ENCODE data around the gene AQP2. TPM values are rescaled to one million over a fixed set of nuclear protein-coding genes. Genes with fewer than 3 reads are reported as not detected.

The AQP2 gene
- total and polyA plus RNA-seq, 2 of the 13 experiments (the other 11 are each of a cell fraction or from before 2014, with no cell fraction given): not detected

- TF ChIP-seq ZNF333 (CRISPR knock-in tag; IDR thresholded peaks at IDR 0.05; ENCODE audit: borderline replicate concordance): no peak
- TF ChIP-seq ELF3 (CRISPR knock-in tag; IDR thresholded peaks at IDR 0.05): no peak
- no peak for TF ChIP-seq SUZ12 (IDR thresholded peaks at IDR 0.05; ENCODE audit: low read depth, low read length)
- TF ChIP-seq, protein P1, sequence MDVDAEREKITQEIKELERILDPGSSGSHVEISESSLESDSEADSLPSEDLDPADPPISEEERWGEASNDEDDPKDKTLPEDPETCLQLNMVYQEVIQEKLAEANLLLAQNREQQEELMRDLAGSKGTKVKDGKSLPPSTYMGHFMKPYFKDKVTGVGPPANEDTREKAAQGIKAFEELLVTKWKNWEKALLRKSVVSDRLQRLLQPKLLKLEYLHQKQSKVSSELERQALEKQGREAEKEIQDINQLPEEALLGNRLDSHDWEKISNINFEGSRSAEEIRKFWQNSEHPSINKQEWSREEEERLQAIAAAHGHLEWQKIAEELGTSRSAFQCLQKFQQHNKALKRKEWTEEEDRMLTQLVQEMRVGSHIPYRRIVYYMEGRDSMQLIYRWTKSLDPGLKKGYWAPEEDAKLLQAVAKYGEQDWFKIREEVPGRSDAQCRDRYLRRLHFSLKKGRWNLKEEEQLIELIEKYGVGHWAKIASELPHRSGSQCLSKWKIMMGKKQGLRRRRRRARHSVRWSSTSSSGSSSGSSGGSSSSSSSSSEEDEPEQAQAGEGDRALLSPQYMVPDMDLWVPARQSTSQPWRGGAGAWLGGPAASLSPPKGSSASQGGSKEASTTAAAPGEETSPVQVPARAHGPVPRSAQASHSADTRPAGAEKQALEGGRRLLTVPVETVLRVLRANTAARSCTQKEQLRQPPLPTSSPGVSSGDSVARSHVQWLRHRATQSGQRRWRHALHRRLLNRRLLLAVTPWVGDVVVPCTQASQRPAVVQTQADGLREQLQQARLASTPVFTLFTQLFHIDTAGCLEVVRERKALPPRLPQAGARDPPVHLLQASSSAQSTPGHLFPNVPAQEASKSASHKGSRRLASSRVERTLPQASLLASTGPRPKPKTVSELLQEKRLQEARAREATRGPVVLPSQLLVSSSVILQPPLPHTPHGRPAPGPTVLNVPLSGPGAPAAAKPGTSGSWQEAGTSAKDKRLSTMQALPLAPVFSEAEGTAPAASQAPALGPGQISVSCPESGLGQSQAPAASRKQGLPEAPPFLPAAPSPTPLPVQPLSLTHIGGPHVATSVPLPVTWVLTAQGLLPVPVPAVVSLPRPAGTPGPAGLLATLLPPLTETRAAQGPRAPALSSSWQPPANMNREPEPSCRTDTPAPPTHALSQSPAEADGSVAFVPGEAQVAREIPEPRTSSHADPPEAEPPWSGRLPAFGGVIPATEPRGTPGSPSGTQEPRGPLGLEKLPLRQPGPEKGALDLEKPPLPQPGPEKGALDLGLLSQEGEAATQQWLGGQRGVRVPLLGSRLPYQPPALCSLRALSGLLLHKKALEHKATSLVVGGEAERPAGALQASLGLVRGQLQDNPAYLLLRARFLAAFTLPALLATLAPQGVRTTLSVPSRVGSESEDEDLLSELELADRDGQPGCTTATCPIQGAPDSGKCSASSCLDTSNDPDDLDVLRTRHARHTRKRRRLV (CRISPR knock-in tag; IDR thresholded peaks at IDR 0.05): no peak
- TF ChIP-seq TAF15 (IDR thresholded peaks at IDR 0.05; ENCODE audit: low read depth, low read length, poor library complexity, severe bottlenecking): no peak
- TF ChIP-seq CENPT (CRISPR knock-in tag; IDR thresholded peaks at IDR 0.05; ENCODE audit: low read depth): no peak
- no peak for TF ChIP-seq SOX5 (CRISPR knock-in tag; IDR thresholded peaks at IDR 0.05; ENCODE audit: borderline replicate concordance)
- no peak for TF ChIP-seq ZBTB14 (CRISPR knock-in tag; IDR thresholded peaks at IDR 0.05)
- no peak for TF ChIP-seq CREBL2 (CRISPR knock-in tag; IDR thresholded peaks at IDR 0.05; ENCODE audit: borderline replicate concordance)
- TF ChIP-seq SCMH1 (CRISPR knock-in tag; IDR thresholded peaks at IDR 0.05; ENCODE audit: borderline replicate concordance): no peak
- no peak for TF ChIP-seq TCF7L2 (IDR thresholded peaks at IDR 0.05; ENCODE audit: low read depth, low read length)
- TF ChIP-seq, protein P2, sequence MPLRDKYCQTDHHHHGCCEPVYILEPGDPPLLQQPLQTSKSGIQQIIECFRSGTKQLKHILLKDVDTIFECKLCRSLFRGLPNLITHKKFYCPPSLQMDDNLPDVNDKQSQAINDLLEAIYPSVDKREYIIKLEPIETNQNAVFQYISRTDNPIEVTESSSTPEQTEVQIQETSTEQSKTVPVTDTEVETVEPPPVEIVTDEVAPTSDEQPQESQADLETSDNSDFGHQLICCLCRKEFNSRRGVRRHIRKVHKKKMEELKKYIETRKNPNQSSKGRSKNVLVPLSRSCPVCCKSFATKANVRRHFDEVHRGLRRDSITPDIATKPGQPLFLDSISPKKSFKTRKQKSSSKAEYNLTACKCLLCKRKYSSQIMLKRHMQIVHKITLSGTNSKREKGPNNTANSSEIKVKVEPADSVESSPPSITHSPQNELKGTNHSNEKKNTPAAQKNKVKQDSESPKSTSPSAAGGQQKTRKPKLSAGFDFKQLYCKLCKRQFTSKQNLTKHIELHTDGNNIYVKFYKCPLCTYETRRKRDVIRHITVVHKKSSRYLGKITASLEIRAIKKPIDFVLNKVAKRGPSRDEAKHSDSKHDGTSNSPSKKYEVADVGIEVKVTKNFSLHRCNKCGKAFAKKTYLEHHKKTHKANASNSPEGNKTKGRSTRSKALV (CRISPR knock-in tag; IDR thresholded peaks at IDR 0.05): no peak
- no peak for TF ChIP-seq NCOR1 (IDR thresholded peaks at IDR 0.05; ENCODE audit: borderline replicate concordance, low read length)
- TF ChIP-seq ZNF17 (CRISPR knock-in tag; IDR thresholded peaks at IDR 0.05): no peak
- no peak for TF ChIP-seq MLLT10 (CRISPR knock-in tag; IDR thresholded peaks at IDR 0.05)
- peak; percentile 90 for TF ChIP-seq ZBTB26 (CRISPR knock-in tag; IDR thresholded peaks at IDR 0.05; ENCODE audit: borderline replicate concordance)
- TF ChIP-seq ELF4 (CRISPR knock-in tag; IDR thresholded peaks at IDR 0.05; ENCODE audit: borderline replicate concordance): no peak
- 0 out of 2 replicates have a peak, but pooled peaks have one; percentile 55 for TF ChIP-seq HIC2 (CRISPR knock-in tag; IDR thresholded peaks at IDR 0.05; ENCODE audit: low read depth)
Observed at GRCh38 chr12:49944046-49944445, 6.5 kb upstream of the AQP2 start (continued).

Measured in HepG2 (cell line).